Mesothelial cell of epicardium (in vitro differentiated cells): ENCODE measurements around the gene DGKI. TPM values are rescaled to one million over a fixed set of nuclear protein-coding genes. Genes with fewer than 3 reads are reported as not detected.
A peak's percentile ranks its signal among the peaks of the same experiment; 100 is the strongest.

Experiments used
- DNase-seq, 2 experiments: peaks; one replicate each; pipeline ENCODE4 v3.0.0; 2021; ENCODE audit warnings: low spot score in 2 of 2; ENCODE audit not compliant: unreplicated experiment in 2 of 2
- H3K27ac Mint-ChIP-seq: 2 replicates; pipeline ENCODE4 v1.8.0; 2021; ENCODE audit warnings: mixed read lengths
- H3K27me3 Mint-ChIP-seq: 2 replicates; pipeline ENCODE4 v1.8.0; 2021; ENCODE audit warnings: low read depth, mixed read lengths
- H3K36me3 Mint-ChIP-seq: 2 replicates; pipeline ENCODE4 v1.8.0; 2021; ENCODE audit warnings: mixed read lengths
- H3K4me1 Mint-ChIP-seq: 2 replicates; pipeline ENCODE4 v1.8.0; 2021; ENCODE audit warnings: mixed read lengths
- H3K4me3 Mint-ChIP-seq: 2 replicates; pipeline ENCODE4 v1.8.0; 2021; ENCODE audit warnings: mild to moderate bottlenecking, moderate library complexity, mixed read lengths
- H3K9me3 Mint-ChIP-seq: 2 replicates; pipeline ENCODE4 v1.8.0; 2021; ENCODE audit warnings: mixed read lengths
- CTCF ChIP-seq: fragments of 200-600 bp; sonication (generic); IDR thresholded peaks from one replicate; pipeline ENCODE4 v1.5.0; 2021; ENCODE audit warnings: antibody characterized with exemption; ENCODE audit not compliant: unreplicated experiment
- total RNA-seq: library from RNA; stranded (reverse); gene quantifications from 3 replicates; pipeline ENCODE4 v1.2.1, GENCODE V29; 2021

Gene DGKI
- total RNA-seq, 1 donor from 2014 or later: 2.0 TPM

- H3K27me3 Mint-ChIP-seq: peaks cover 3% of the 10 kb centered on the region
- no peaks in the 10 kb centered on the region for H3K4me1 Mint-ChIP-seq
- DNase-seq: no peak
- H3K27ac Mint-ChIP-seq: no peak overlapping the region
- no peaks in the 10 kb centered on the region for H3K36me3 Mint-ChIP-seq
- H3K4me3 Mint-ChIP-seq: no peak overlapping the region
- peak; percentile 39 for TF ChIP-seq CTCF
- peaks cover 7% of the 10 kb centered on the region for H3K9me3 Mint-ChIP-seq
These were observed 358.7 kb downstream of the DGKI start for GRCh38 chr7:137488038-137488437.

- peaks cover 9% of the 10 kb centered on the region for H3K9me3 Mint-ChIP-seq
- no peak overlapping the region for H3K4me3 Mint-ChIP-seq
- TF ChIP-seq CTCF: no peak
- no peak for DNase-seq
- H3K36me3 Mint-ChIP-seq: no peaks in the 10 kb centered on the region
- no peaks in the 10 kb centered on the region for H3K4me1 Mint-ChIP-seq
- H3K27me3 Mint-ChIP-seq: no peaks in the 10 kb centered on the region
- no peak overlapping the region for H3K27ac Mint-ChIP-seq
These were observed 361.0 kb downstream of the DGKI start for GRCh38 chr7:137485818-137486217.

- no peak for DNase-seq
These were observed 362.4 kb downstream of the DGKI start for GRCh38 chr7:137484326-137484725.

GRCh38 chr7:137482466-137482865 lies 364.3 kb downstream of the DGKI start:
- H3K27ac Mint-ChIP-seq: no peak overlapping the region
- H3K4me1 Mint-ChIP-seq: no peaks in the 10 kb centered on the region
- TF ChIP-seq CTCF: no peak
- no peak overlapping the region for H3K4me3 Mint-ChIP-seq
- no peaks in the 10 kb centered on the region for H3K27me3 Mint-ChIP-seq
- no peak for DNase-seq
- peaks cover 9% of the 10 kb centered on the region for H3K9me3 Mint-ChIP-seq
- H3K36me3 Mint-ChIP-seq: no peaks in the 10 kb centered on the region

More at GRCh38 chr7:137484326-137484725, 362.4 kb downstream of the DGKI start:
- Mint-ChIP-seq H3K9me3 (peaks cover 9% of the 10 kb centered on the region), H3K4me3 (no peak overlapping the region), H3K36me3 (no peaks in the 10 kb centered on the region), H3K27ac (no peak overlapping the region), H3K4me1 (no peaks in the 10 kb centered on the region), H3K27me3 (no peaks in the 10 kb centered on the region)
- TF ChIP-seq CTCF: no peak

- Mint-ChIP-seq H3K36me3 (no peaks in the 10 kb centered on the region), H3K9me3 (peaks cover 9% of the 10 kb centered on the region), H3K4me3 (no peak overlapping the region), H3K27ac (no peak overlapping the region), H3K27me3 (no peaks in the 10 kb centered on the region), H3K4me1 (no peaks in the 10 kb centered on the region)
- no peak for TF ChIP-seq CTCF
- no peak for DNase-seq
These were observed 365.9 kb downstream of the DGKI start for GRCh38 chr7:137480824-137481365.

GRCh38 chr7:137480401-137480800 lies 366.4 kb downstream of the DGKI start:
- H3K4me1 Mint-ChIP-seq: no peaks in the 10 kb centered on the region
- H3K27me3 Mint-ChIP-seq: no peaks in the 10 kb centered on the region
- H3K36me3 Mint-ChIP-seq: no peaks in the 10 kb centered on the region
- DNase-seq: no peak
- H3K27ac Mint-ChIP-seq: no peak overlapping the region
- H3K4me3 Mint-ChIP-seq: no peak overlapping the region
- peaks cover 9% of the 10 kb centered on the region for H3K9me3 Mint-ChIP-seq
- TF ChIP-seq CTCF: no peak
